HepG2 (cell line): Measurements from ENCODE around the gene ACACB. TPM values are rescaled to one million over a fixed set of nuclear protein-coding genes. Genes with fewer than 3 reads are reported as not detected.

ENCODE experiments used
- ELF1 ChIP-seq: sonication (generic); formaldehyde crosslinking; IDR thresholded peaks from 2 replicates; pipeline ENCODE4 v1.4.0; 2020; ENCODE audit warnings: missing genetic modification reagents
- FOXP4 ChIP-seq: sonication (generic); formaldehyde crosslinking; IDR thresholded peaks from 2 replicates; pipeline ENCODE4 v1.4.0; 2020; ENCODE audit warnings: missing genetic modification reagents
- HNF4G ChIP-seq, 2 experiments: sonication (generic) in 1 of 2; formaldehyde crosslinking in 1 of 2; IDR thresholded peaks; 2 replicates each; pipeline versions ENCODE4 v1.4.0 to v1.6.1; 2011 to 2020; ENCODE audit warnings: borderline replicate concordance in 2 of 2, low read depth in 2 of 2, mild to moderate bottlenecking in 2 of 2, low read length in 1 of 2, missing genetic modification reagents in 1 of 2, moderate library complexity in 1 of 2
- MAZ ChIP-seq, 2 experiments: sonication (generic) in 1 of 2; formaldehyde crosslinking in 1 of 2; IDR thresholded peaks; 2 replicates each; pipeline versions ENCODE4 v1.5.0 to v1.6.1; 2012 to 2020; ENCODE audit warnings: low read depth in 2 of 2, mild to moderate bottlenecking in 2 of 2, borderline replicate concordance in 1 of 2, improper control_type of control experiment in 1 of 2, low read length in 1 of 2, missing genetic modification reagents in 1 of 2, moderate library complexity in 1 of 2
- PLSCR1 ChIP-seq: sonication (generic); formaldehyde crosslinking; IDR thresholded peaks from 2 replicates; pipeline ENCODE4 v1.5.0; 2020; ENCODE audit warnings: missing genetic modification reagents, mild to moderate bottlenecking, borderline replicate concordance
- SNAPC2 ChIP-seq: sonication (generic); formaldehyde crosslinking; IDR thresholded peaks from 2 replicates; pipeline ENCODE4 v1.8.1; 2022; ENCODE audit warnings: mild to moderate bottlenecking, missing genetic modification reagents
- TBX2 ChIP-seq: sonication (generic); formaldehyde crosslinking; IDR thresholded peaks from 2 replicates; pipeline ENCODE4 v1.5.0; 2020; ENCODE audit warnings: missing genetic modification reagents, mild to moderate bottlenecking, borderline replicate concordance
- TCF7L2 ChIP-seq: IDR thresholded peaks from 2 replicates; pipeline ENCODE4 v1.6.1; 2011; ENCODE audit warnings: mild to moderate bottlenecking, low read depth, low read length, moderate library complexity
- XBP1 ChIP-seq: sonication (generic); formaldehyde crosslinking; IDR thresholded peaks from 2 replicates; pipeline ENCODE4 v1.5.0; 2020; ENCODE audit warnings: missing genetic modification reagents
- YEATS4 ChIP-seq: sonication (generic); formaldehyde crosslinking; IDR thresholded peaks from 2 replicates; pipeline ENCODE4 v1.4.0; 2020; ENCODE audit warnings: missing genetic modification reagents, borderline replicate concordance
- ZBTB20 ChIP-seq: sonication (generic); formaldehyde crosslinking; IDR thresholded peaks from 2 replicates; pipeline ENCODE4 v1.8.1; 2023; ENCODE audit warnings: missing genetic modification reagents, low read depth, mild to moderate bottlenecking, borderline replicate concordance
- ZMYM4 ChIP-seq: sonication (generic); formaldehyde crosslinking; IDR thresholded peaks from 2 replicates; pipeline ENCODE4 v1.8.1; 2023; ENCODE audit warnings: mild to moderate bottlenecking, missing genetic modification reagents
- ZNF34 ChIP-seq: sonication (generic); formaldehyde crosslinking; IDR thresholded peaks from 2 replicates; pipeline ENCODE4 v1.4.0; 2020; ENCODE audit warnings: mild to moderate bottlenecking, missing genetic modification reagents, borderline replicate concordance
- ZNF691 ChIP-seq: sonication (generic); formaldehyde crosslinking; IDR thresholded peaks from 2 replicates; pipeline ENCODE4 v1.4.0; 2020; ENCODE audit warnings: missing genetic modification reagents, low read depth, mild to moderate bottlenecking, borderline replicate concordance
- ZSCAN12 ChIP-seq: sonication (generic); formaldehyde crosslinking; IDR thresholded peaks from 2 replicates; pipeline ENCODE4 v1.9.0; 2021; ENCODE audit warnings: mild to moderate bottlenecking, missing genetic modification reagents
- ZSCAN31 ChIP-seq: sonication (generic); formaldehyde crosslinking; IDR thresholded peaks from 2 replicates; pipeline ENCODE4 v1.5.0; 2020; ENCODE audit warnings: low read depth, mild to moderate bottlenecking, missing genetic modification reagents
- polyA plus RNA-seq, 8 experiments: library from polyadenylated mRNA; depleted of rRNA in 3 of 8; stranded (reverse) in 7 of 8; unstranded in 1 of 8; fragments of >200 nt; fragmentation: Illumina TruSeq in 4 of 8; extraction: Trizol in 4 of 8; gene quantifications; 2 replicates each; pipeline versions ENCODE4 v1.2.1 to v1.2.3, GENCODE V29; 2011 to 2016; ENCODE audit warnings: low read depth in 4 of 8, missing spikeins in 1 of 8, mixed read lengths in 1 of 8; ENCODE audit not compliant: insufficient read depth in 1 of 8
- total RNA-seq, 5 experiments: library from RNA; depleted of rRNA; stranded (reverse); fragments of >200 nt; fragmentation: Illumina TruSeq; extraction: Trizol; gene quantifications; 2 replicates each; pipeline ENCODE4 v1.2.3, GENCODE V29; 2016; ENCODE audit warnings: low read depth in 1 of 5
- TF ChIP-seq, protein P1 (sequence below): sonication (generic); formaldehyde crosslinking; IDR thresholded peaks from 2 replicates; pipeline ENCODE4 v1.5.0; 2020; ENCODE audit warnings: missing genetic modification reagents
- TF ChIP-seq, protein P2 (sequence below): IDR thresholded peaks from 2 replicates; pipeline ENCODE4 v1.6.1; 2012; ENCODE audit warnings: inconsistent platforms
- TF ChIP-seq, protein P3 (sequence below): sonication (generic); formaldehyde crosslinking; IDR thresholded peaks from 2 replicates; pipeline ENCODE4 v1.4.0; 2020; ENCODE audit warnings: mild to moderate bottlenecking, missing genetic modification reagents
- TF ChIP-seq, protein P4 (sequence below): sonication (generic); formaldehyde crosslinking; conservative IDR thresholded peaks from 2 replicates; pipeline ENCODE4 v1.4.0; 2020; ENCODE audit warnings: missing genetic modification reagents

ACACB gene
- total and polyA plus RNA-seq, 2 of the 13 experiments (the other 11 are each of a cell fraction or from before 2014, with no cell fraction given) = 6.2 to 8.6 TPM

DNA sequence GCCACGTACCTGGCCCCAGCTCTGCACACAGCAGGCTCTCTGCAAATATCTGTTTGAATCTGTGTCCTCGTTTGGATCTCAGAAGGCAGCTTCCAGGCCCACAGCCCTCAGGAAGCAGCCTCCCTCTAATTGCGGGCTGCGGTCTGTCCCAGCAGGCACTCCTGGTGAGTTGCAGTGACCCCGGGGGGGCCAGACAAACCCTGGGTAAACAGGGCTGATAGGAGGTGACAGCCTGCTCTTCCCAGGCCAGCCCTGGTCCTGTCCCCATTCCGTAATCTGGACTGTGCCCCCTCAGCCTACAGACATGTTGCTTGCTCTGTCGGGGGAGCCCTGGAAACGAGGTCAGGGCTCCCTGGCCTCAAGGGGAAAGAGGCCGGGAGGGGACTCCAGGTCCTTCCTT lies 190.7 kb downstream of the ACACB start (continued):
- TF ChIP-seq TBX2 (CRISPR knock-in tag) (peak; percentile 82), ZSCAN12 (CRISPR knock-in tag) (no peak), ZBTB20 (CRISPR knock-in tag) (0 out of 2 replicates have a peak, but pooled peaks have one; percentile 29), PLSCR1 (CRISPR knock-in tag) (no peak), ZMYM4 (CRISPR knock-in tag) (peak; percentile 65; the same call in 1 of the 2 replicates), ZSCAN31 (CRISPR knock-in tag) (0 out of 2 replicates have a peak, but pooled peaks have one; percentile 39), TCF7L2 (no peak), MAZ (IDR thresholded peaks at IDR 0.05; ENCODE audit: borderline replicate concordance, low read depth, low read length) (no peak), MAZ (CRISPR knock-in tag; IDR thresholded peaks at IDR 0.05; ENCODE audit: low read depth) (peak; percentile 73; the same call in 1 of the 2 replicates), YEATS4 (CRISPR knock-in tag) (no peak), ZNF691 (CRISPR knock-in tag) (0 out of 2 replicates have a peak, but pooled peaks have one; percentile 36), SNAPC2 (CRISPR knock-in tag) (no peak), ELF1 (CRISPR knock-in tag) (0 out of 2 replicates have a peak, but pooled peaks have one; percentile 19), ZNF34 (no peak), XBP1 (CRISPR knock-in tag) (no peak), FOXP4 (CRISPR knock-in tag) (peak; percentile 59; the same call in 1 of the 2 replicates), HNF4G (IDR thresholded peaks at IDR 0.05; ENCODE audit: borderline replicate concordance, low read depth, low read length) (peak; percentile 70; the same call in 1 of the 2 replicates), HNF4G (CRISPR knock-in tag; IDR thresholded peaks at IDR 0.05; ENCODE audit: borderline replicate concordance, low read depth) (peak; percentile 70; the same call in 1 of the 2 replicates)
- TF ChIP-seq, protein P1, sequence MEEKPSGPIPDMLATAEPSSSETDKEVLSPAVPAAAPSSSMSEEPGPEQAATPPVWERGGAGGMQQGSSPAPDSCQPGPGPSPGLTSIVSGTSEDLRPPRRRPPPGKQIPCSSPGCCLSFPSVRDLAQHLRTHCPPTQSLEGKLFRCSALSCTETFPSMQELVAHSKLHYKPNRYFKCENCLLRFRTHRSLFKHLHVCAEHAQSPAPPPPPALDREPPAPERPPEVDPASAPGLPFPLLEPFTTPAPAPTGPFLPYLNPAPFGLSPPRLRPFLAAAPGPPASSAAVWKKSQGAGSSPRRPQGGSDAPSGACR = 0 out of 2 replicates have a peak, but pooled peaks have one; percentile 50
- TF ChIP-seq, protein P2, sequence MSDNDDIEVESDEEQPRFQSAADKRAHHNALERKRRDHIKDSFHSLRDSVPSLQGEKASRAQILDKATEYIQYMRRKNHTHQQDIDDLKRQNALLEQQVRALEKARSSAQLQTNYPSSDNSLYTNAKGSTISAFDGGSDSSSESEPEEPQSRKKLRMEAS = peak; percentile 49; the same call in 1 of the 2 replicates
- TF ChIP-seq, protein P3, sequence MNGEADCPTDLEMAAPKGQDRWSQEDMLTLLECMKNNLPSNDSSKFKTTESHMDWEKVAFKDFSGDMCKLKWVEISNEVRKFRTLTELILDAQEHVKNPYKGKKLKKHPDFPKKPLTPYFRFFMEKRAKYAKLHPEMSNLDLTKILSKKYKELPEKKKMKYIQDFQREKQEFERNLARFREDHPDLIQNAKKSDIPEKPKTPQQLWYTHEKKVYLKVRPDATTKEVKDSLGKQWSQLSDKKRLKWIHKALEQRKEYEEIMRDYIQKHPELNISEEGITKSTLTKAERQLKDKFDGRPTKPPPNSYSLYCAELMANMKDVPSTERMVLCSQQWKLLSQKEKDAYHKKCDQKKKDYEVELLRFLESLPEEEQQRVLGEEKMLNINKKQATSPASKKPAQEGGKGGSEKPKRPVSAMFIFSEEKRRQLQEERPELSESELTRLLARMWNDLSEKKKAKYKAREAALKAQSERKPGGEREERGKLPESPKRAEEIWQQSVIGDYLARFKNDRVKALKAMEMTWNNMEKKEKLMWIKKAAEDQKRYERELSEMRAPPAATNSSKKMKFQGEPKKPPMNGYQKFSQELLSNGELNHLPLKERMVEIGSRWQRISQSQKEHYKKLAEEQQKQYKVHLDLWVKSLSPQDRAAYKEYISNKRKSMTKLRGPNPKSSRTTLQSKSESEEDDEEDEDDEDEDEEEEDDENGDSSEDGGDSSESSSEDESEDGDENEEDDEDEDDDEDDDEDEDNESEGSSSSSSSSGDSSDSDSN (CRISPR knock-in tag) = peak; percentile 64
- TF ChIP-seq, protein P4, sequence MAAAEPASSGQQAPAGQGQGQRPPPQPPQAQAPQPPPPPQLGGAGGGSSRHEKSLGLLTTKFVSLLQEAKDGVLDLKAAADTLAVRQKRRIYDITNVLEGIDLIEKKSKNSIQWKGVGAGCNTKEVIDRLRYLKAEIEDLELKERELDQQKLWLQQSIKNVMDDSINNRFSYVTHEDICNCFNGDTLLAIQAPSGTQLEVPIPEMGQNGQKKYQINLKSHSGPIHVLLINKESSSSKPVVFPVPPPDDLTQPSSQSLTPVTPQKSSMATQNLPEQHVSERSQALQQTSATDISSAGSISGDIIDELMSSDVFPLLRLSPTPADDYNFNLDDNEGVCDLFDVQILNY (CRISPR knock-in tag) = no peak
